ENCODE measurements around the gene CST9. TPM values are rescaled to one million over a fixed set of nuclear protein-coding genes. Genes with fewer than 3 reads are reported as not detected.

The CST9 gene
- total and polyA plus RNA-seq, 2 of the 13 experiments (the other 11 are each of a cell fraction or from before 2014, with no cell fraction given): 0.07 TPM; not detected in 1

- Histone ChIP-seq H3K27me3 (ENCODE audit: control insufficient read depth in 1 of 2, insufficient read depth in 2 of 2, low read length in 2 of 2) (no peaks in the 10 kb centered on the region), H3K36me3 (replicated peaks in 1 of 2; ENCODE audit: control insufficient read depth in 1 of 2, insufficient read depth in 2 of 2, low read length in 2 of 2) (no peaks in the 10 kb centered on the region), H3K79me2 (ENCODE audit: insufficient read depth, low read length) (no peaks in the 10 kb centered on the region), H3K9ac (ENCODE audit: insufficient read depth, low read depth, low read length) (no peak overlapping the region), H3K9me3 (ENCODE audit: low read length) (no peaks in the 10 kb centered on the region), H3K4me1 (ENCODE audit: insufficient read depth, low read length) (peaks cover 66% of the 10 kb centered on the region), H4K20me1 (ENCODE audit: insufficient read depth, low read length) (no peaks in the 10 kb centered on the region), H2AFZ (ENCODE audit: low read length) (no peak overlapping the region), H3K27ac (ENCODE audit: extremely low read length, insufficient read depth, low read length) (no peak overlapping the region), H3K4me3 (replicated peaks in 1 of 3; ENCODE audit: insufficient read depth in 1 of 3, low read depth in 2 of 3, low read length in 3 of 3) (no peak overlapping the region), H3K4me2 (ENCODE audit: low read depth, low read length) (no peak overlapping the region)
- ATAC-seq (no peak), FAIRE-seq (no peak), DNase-seq (ENCODE audit: low spot score) (no peak)
- no peak for TF ChIP-seq ZSCAN5A (CRISPR knock-in tag; IDR thresholded peaks at IDR 0.05; ENCODE audit: borderline replicate concordance)
- peak; percentile 39; the same call in 1 of the 2 replicates for TF ChIP-seq CTCF (CRISPR knock-in tag; IDR thresholded peaks at IDR 0.05)
- intact Hi-C loops (cut with micrococcal nuclease; ENCODE audit: unreplicated experiment) (no loop called here), in situ Hi-C loops (cut with HindIII; ENCODE audit: extremely low pct_ligation_motif_present, low pct_unique_long_range_greater_than_20kb) (no loop called here)
- CTCF ChIA-PET (ENCODE audit: low intra/inter-chr PET ratio, low total read pairs): no interaction called here
- WGBS (ENCODE audit: low lambda C conversion rate): 74% methylated on average over 5 of the region's 5 CpGs
- no TSS peak for BruUV-seq (replicated peaks)
- POLR2A ChIA-PET: interaction anchor here (1.5 to 3.3 kb wide), 5 partner anchors 17 to 52 kb away, joined by 3 to 34 read pairs (median 16); partner anchors contain the start of gene CST3
Measured at GRCh38 chr20:23584434-23585199, 21.1 kb downstream of the CST9 start.

GRCh38 chr20:23583526-23583925 is 22.2 kb downstream of the CST9 start:
- no peak overlapping the region for H3K4me2 ChIP-seq (ENCODE audit: low read depth, low read length)
- H3K9ac ChIP-seq (ENCODE audit: insufficient read depth, low read depth, low read length): no peak overlapping the region
- no peak for DNase-seq (ENCODE audit: low spot score)
- H3K9me3 ChIP-seq (ENCODE audit: low read length): no peaks in the 10 kb centered on the region
- H4K20me1 ChIP-seq (ENCODE audit: insufficient read depth, low read length): no peaks in the 10 kb centered on the region
- POLR2A ChIA-PET: no interaction called here
- H3K27ac ChIP-seq (ENCODE audit: extremely low read length, insufficient read depth, low read length): no peak overlapping the region
- H3K79me2 ChIP-seq (ENCODE audit: insufficient read depth, low read length): no peaks in the 10 kb centered on the region
- BruUV-seq (replicated peaks): no TSS peak
- no peak overlapping the region for H3K4me3 ChIP-seq (replicated peaks in 1 of 3; ENCODE audit: insufficient read depth in 1 of 3, low read depth in 2 of 3, low read length in 3 of 3)
- in situ Hi-C loops (cut with HindIII; ENCODE audit: extremely low pct_ligation_motif_present, low pct_unique_long_range_greater_than_20kb): no loop called here
- peaks cover 57% of the 10 kb centered on the region for H3K4me1 ChIP-seq (ENCODE audit: insufficient read depth, low read length)
- no peak for ATAC-seq
- no peak overlapping the region for H2AFZ ChIP-seq (ENCODE audit: low read length)
- CTCF ChIA-PET (ENCODE audit: low intra/inter-chr PET ratio, low total read pairs): no interaction called here
- no peak for TF ChIP-seq GPBP1L1 (CRISPR knock-in tag; IDR thresholded peaks at IDR 0.05)
- TF ChIP-seq ZNF530 (CRISPR knock-in tag; IDR thresholded peaks at IDR 0.05; ENCODE audit: low read depth): no peak
- no peak for TF ChIP-seq ZNF558 (CRISPR knock-in tag; IDR thresholded peaks at IDR 0.05; ENCODE audit: borderline replicate concordance)
- no peaks in the 10 kb centered on the region for H3K36me3 ChIP-seq (replicated peaks in 1 of 2; ENCODE audit: control insufficient read depth in 1 of 2, insufficient read depth in 2 of 2, low read length in 2 of 2)
- no peak for FAIRE-seq
- no peaks in the 10 kb centered on the region for H3K27me3 ChIP-seq (ENCODE audit: control insufficient read depth in 1 of 2, insufficient read depth in 2 of 2, low read length in 2 of 2)
- intact Hi-C loops (cut with micrococcal nuclease; ENCODE audit: unreplicated experiment): no loop called here

All from HepG2 (cell line).